ENCODE data around the gene AATK. TPM values are rescaled to one million over a fixed set of nuclear protein-coding genes. Genes with fewer than 3 reads are reported as not detected.

AATK gene
- total RNA-seq, 2 experiments from 2014 or later, result 1.2 to 1.4 TPM

GRCh38 chr17:81182596-81182995 is 16.6 kb upstream of the AATK start:
- ATAC-seq (ENCODE audit: low read depth), result no peak
- POLR2A ChIA-PET, result no interaction called here
- Mint-ChIP-seq H3K27ac (no peak overlapping the region), H3K36me3 (no peaks in the 10 kb centered on the region), H3K9me3 (no peaks in the 10 kb centered on the region), H3K27me3 (peaks cover 6% of the 10 kb centered on the region), H3K4me1 (no peaks in the 10 kb centered on the region), H3K4me3 (no peak overlapping the region)
- no peak for DNase-seq

- DNase-seq, result no peak
- H3K36me3 Mint-ChIP-seq, result no peaks in the 10 kb centered on the region
Observed at GRCh38 chr17:81181811-81182185, 15.8 kb upstream of the AATK start.

GRCh38 chr17:81180836-81181810 is 15.1 kb upstream of the AATK start:
- no peak for ATAC-seq (ENCODE audit: low read depth)
- Mint-ChIP-seq H3K4me1 (no peaks in the 10 kb centered on the region), H3K27me3 (peaks cover 6% of the 10 kb centered on the region), H3K9me3 (no peaks in the 10 kb centered on the region), H3K36me3 (no peaks in the 10 kb centered on the region), H3K27ac (no peak overlapping the region), H3K4me3 (no peak overlapping the region)
- POLR2A ChIA-PET, result no interaction called here
- no peak for DNase-seq

More at GRCh38 chr17:81181811-81182185, 15.8 kb upstream of the AATK start:
- no peaks in the 10 kb centered on the region for H3K9me3 Mint-ChIP-seq
- no peak for ATAC-seq (ENCODE audit: low read depth)
- peaks cover 6% of the 10 kb centered on the region for H3K27me3 Mint-ChIP-seq
- no peak overlapping the region for H3K27ac Mint-ChIP-seq
- no peak overlapping the region for H3K4me3 Mint-ChIP-seq
- H3K4me1 Mint-ChIP-seq, result no peaks in the 10 kb centered on the region
- POLR2A ChIA-PET, result no interaction called here

GRCh38 chr17:81179861-81180260 is 13.8 kb upstream of the AATK start:
- Mint-ChIP-seq H3K4me3 (no peak overlapping the region), H3K27ac (no peak overlapping the region), H3K27me3 (peaks cover 3% of the 10 kb centered on the region), H3K9me3 (no peaks in the 10 kb centered on the region), H3K36me3 (no peaks in the 10 kb centered on the region), H3K4me1 (no peaks in the 10 kb centered on the region)
- ATAC-seq (ENCODE audit: low read depth) (no peak), DNase-seq (no peak)
- POLR2A ChIA-PET, result no interaction called here

- Mint-ChIP-seq H3K4me3 (no peak overlapping the region), H3K27ac (no peak overlapping the region), H3K4me1 (no peaks in the 10 kb centered on the region), H3K36me3 (no peaks in the 10 kb centered on the region), H3K9me3 (no peaks in the 10 kb centered on the region), H3K27me3 (peaks cover 3% of the 10 kb centered on the region)
- POLR2A ChIA-PET, result no interaction called here
- ATAC-seq (ENCODE audit: low read depth) (no peak), DNase-seq (no peak)
Observed at GRCh38 chr17:81179220-81179619, 13.2 kb upstream of the AATK start.

GRCh38 chr17:81178136-81179091 is 12.4 kb upstream of the AATK start:
- H3K36me3 Mint-ChIP-seq, result no peaks in the 10 kb centered on the region
- no peak overlapping the region for H3K27ac Mint-ChIP-seq
- H3K27me3 Mint-ChIP-seq, result peaks cover 3% of the 10 kb centered on the region
- ATAC-seq (ENCODE audit: low read depth), result no peak
- no peak for DNase-seq
- no peak overlapping the region for H3K4me3 Mint-ChIP-seq
- POLR2A ChIA-PET, result no interaction called here
- H3K4me1 Mint-ChIP-seq, result no peaks in the 10 kb centered on the region
- H3K9me3 Mint-ChIP-seq, result no peaks in the 10 kb centered on the region

GRCh38 chr17:81176666-81177065 is 10.6 kb upstream of the AATK start:
- Mint-ChIP-seq H3K4me1 (no peaks in the 10 kb centered on the region), H3K36me3 (no peaks in the 10 kb centered on the region), H3K27ac (no peak overlapping the region), H3K4me3 (no peak overlapping the region), H3K9me3 (no peaks in the 10 kb centered on the region), H3K27me3 (peaks cover 3% of the 10 kb centered on the region)
- DNase-seq (no peak), ATAC-seq (ENCODE audit: low read depth) (no peak)
- POLR2A ChIA-PET, result interaction anchor here (0.7 kb wide), 1 partner anchor 322 kb away, joined by 3 read pairs; no protein-coding TSS in a partner anchor

GRCh38 chr17:81173762-81174155 is 7.7 kb upstream of the AATK start:
- no peak for ATAC-seq (ENCODE audit: low read depth)
- Mint-ChIP-seq H3K4me1 (no peaks in the 10 kb centered on the region), H3K9me3 (no peaks in the 10 kb centered on the region), H3K36me3 (no peaks in the 10 kb centered on the region), H3K4me3 (no peak overlapping the region), H3K27me3 (peaks cover 3% of the 10 kb centered on the region), H3K27ac (no peak overlapping the region)
- POLR2A ChIA-PET, result no interaction called here
- DNase-seq, result no peak

- POLR2A ChIA-PET, result no interaction called here
- Mint-ChIP-seq H3K27ac (no peak overlapping the region), H3K27me3 (peaks cover 6% of the 10 kb centered on the region), H3K4me1 (no peaks in the 10 kb centered on the region), H3K36me3 (no peaks in the 10 kb centered on the region), H3K4me3 (no peak overlapping the region), H3K9me3 (no peaks in the 10 kb centered on the region)
- DNase-seq (no peak), ATAC-seq (ENCODE audit: low read depth) (no peak)
Observed at GRCh38 chr17:81173052-81173761, 7.2 kb upstream of the AATK start.

- POLR2A ChIA-PET, result no interaction called here
- Mint-ChIP-seq H3K27ac (no peak overlapping the region), H3K4me1 (no peaks in the 10 kb centered on the region), H3K27me3 (peaks cover 13% of the 10 kb centered on the region), H3K36me3 (no peaks in the 10 kb centered on the region), H3K4me3 (no peak overlapping the region), H3K9me3 (no peaks in the 10 kb centered on the region)
- no peak for DNase-seq
- no peak for ATAC-seq (ENCODE audit: low read depth)
Observed at GRCh38 chr17:81171941-81172340, 5.9 kb upstream of the AATK start.

- Mint-ChIP-seq H3K4me3 (no peak overlapping the region), H3K4me1 (no peaks in the 10 kb centered on the region), H3K36me3 (no peaks in the 10 kb centered on the region), H3K27ac (no peak overlapping the region), H3K9me3 (no peaks in the 10 kb centered on the region), H3K27me3 (peaks cover 16% of the 10 kb centered on the region)
- POLR2A ChIA-PET, result no interaction called here
- ATAC-seq (ENCODE audit: low read depth), result no peak
- no peak for DNase-seq
Observed at GRCh38 chr17:81170727-81171494, 4.9 kb upstream of the AATK start.

- no peak for ATAC-seq (ENCODE audit: low read depth)
- Mint-ChIP-seq H3K4me3 (no peak overlapping the region), H3K9me3 (no peaks in the 10 kb centered on the region), H3K27me3 (peaks cover 13% of the 10 kb centered on the region), H3K4me1 (no peaks in the 10 kb centered on the region), H3K27ac (no peak overlapping the region), H3K36me3 (no peaks in the 10 kb centered on the region)
- DNase-seq, result no peak
- POLR2A ChIA-PET, result no interaction called here
Observed at GRCh38 chr17:81169870-81170309, 3.9 kb upstream of the AATK start.
